Fibroblast of the aortic adventitia (primary cell): ENCODE data around the gene TRIM71. TPM values are rescaled to one million over a fixed set of nuclear protein-coding genes. Genes with fewer than 3 reads are reported as not detected.

Source experiments
- DNase-seq: peaks from one replicate; pipeline ENCODE4 v3.0.0-alpha.2; 2010; ENCODE audit warnings: low read depth
- H3K4me3 ChIP-seq: 2 replicates; pipeline ENCODE4 v1.5.1; 2011; ENCODE audit warnings: low read depth, mild to moderate bottlenecking, control low read depth, low read length, moderate library complexity
- total RNA-seq: library from RNA; depleted of rRNA; stranded (reverse); fragments of >200 nt; gene quantifications from 2 replicates; pipeline ENCODE4 v1.2.3, GENCODE V29; 2012; ENCODE audit warnings: low replicate concordance
- TF ChIP-seq, protein P1 (sequence below): IDR thresholded peaks from 2 replicates; pipeline ENCODE4 v1.5.1; 2011; ENCODE audit warnings: mild to moderate bottlenecking, low read length, control low read depth, inconsistent platforms; ENCODE audit not compliant: insufficient read depth

TRIM71 gene
- total RNA-seq, 1 donor = not detected

DNA sequence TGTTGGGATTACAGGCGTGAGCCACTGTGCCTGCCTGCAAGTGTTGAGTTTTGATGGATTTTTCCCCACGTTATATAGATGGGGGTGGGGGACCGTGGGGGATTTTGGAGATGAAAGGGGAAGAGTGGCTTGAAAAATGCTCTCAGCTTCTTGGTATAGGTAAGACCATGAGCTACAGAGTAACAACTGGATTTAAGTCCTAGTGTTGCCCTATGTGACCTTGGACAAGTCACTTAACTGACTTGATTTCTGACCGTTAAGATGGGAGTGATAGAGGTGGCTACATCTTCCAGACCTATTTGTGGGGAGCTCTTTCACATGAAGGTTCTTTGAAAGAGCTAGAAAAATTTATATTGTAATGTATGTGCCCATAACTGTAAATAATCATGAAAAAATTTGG is 13.3 kb downstream of the TRIM71 start:
- DNase-seq = no peak
- H3K4me3 ChIP-seq = no peak overlapping the region
- TF ChIP-seq, protein P1, sequence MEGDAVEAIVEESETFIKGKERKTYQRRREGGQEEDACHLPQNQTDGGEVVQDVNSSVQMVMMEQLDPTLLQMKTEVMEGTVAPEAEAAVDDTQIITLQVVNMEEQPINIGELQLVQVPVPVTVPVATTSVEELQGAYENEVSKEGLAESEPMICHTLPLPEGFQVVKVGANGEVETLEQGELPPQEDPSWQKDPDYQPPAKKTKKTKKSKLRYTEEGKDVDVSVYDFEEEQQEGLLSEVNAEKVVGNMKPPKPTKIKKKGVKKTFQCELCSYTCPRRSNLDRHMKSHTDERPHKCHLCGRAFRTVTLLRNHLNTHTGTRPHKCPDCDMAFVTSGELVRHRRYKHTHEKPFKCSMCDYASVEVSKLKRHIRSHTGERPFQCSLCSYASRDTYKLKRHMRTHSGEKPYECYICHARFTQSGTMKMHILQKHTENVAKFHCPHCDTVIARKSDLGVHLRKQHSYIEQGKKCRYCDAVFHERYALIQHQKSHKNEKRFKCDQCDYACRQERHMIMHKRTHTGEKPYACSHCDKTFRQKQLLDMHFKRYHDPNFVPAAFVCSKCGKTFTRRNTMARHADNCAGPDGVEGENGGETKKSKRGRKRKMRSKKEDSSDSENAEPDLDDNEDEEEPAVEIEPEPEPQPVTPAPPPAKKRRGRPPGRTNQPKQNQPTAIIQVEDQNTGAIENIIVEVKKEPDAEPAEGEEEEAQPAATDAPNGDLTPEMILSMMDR = no peak

DNA sequence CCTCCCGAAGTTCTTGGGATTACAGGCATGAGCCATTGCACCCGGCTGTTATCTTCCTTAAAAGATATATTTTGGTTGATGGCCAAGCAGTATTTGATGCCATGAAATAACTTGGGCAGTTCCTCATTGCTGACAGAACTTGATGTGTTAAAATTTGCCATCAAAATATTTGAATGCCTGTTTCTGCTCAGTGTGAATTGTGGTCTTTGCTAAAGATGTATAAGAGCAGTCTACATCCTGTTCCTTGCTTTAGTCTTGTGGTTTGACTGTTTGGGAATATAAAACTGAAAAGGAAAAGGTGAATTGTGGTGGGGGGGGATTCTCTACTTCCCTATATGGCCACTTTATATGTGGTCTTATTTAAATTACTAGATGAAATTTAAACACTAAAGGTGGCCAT is 14.0 kb downstream of the TRIM71 start:
- DNase-seq = no peak
- TF ChIP-seq, protein P1 = no peak
- no peak overlapping the region for H3K4me3 ChIP-seq

DNA sequence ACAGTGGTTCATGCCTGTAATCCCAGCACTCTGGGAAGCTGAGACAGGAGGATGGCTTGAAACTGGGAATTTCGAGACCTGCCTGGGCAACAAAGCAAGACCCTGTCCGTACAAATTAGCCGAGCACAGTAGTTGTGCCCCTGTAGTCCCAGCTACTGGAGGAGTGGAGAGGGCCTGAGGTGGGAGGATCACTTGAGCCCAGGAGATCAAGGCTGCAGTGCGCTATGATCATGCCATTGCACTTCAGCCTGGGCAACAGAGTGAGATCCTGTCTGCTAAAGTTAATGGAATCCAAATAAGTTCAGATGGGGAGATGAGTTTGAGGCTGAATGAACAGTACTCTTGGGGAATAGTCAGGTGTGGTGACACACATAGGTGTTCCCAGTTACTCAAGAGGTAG is 14.4 kb downstream of the TRIM71 start:
- TF ChIP-seq, protein P1 = no peak
- no peak for DNase-seq
- H3K4me3 ChIP-seq = no peak overlapping the region

DNA sequence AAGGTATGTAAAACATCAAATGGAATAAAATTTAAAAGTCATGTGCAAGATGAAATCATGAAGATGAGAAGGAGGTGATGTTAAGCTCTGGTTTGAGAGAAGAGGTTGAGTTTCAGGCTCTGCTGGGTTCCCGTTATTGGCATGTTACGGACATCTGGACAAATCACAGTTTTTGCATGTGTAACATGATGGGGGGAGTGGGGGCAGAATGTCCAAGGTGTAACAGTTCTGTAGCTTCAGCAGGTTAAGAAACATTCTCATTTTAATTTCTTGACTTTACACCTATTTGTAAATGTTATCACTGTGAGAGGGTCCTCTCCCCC is 17.2 kb downstream of the TRIM71 start:
- TF ChIP-seq, protein P1 = no peak
- H3K4me3 ChIP-seq = no peak overlapping the region
- DNase-seq = no peak

DNA sequence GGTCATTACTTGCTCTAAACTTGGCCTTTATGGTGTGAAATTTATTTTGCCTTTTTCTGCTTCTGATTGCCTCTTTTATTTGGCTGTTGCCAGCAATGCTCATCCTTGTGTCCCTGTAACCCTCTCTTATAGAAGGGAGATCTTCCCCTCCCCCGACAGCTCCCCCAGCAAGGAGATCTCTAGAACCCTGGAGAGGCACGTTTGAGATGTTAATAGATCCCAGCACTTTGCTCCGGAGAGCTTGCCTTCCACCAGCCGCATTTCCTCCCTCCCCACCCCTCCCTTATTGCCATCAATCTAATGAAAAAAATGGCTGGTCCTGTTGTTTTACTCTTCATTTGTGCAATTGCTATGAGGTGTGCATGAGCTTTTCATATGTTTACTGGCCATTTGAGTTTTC is 18.2 kb downstream of the TRIM71 start:
- TF ChIP-seq, protein P1 = no peak
- no peak overlapping the region for H3K4me3 ChIP-seq
- DNase-seq = no peak

DNA sequence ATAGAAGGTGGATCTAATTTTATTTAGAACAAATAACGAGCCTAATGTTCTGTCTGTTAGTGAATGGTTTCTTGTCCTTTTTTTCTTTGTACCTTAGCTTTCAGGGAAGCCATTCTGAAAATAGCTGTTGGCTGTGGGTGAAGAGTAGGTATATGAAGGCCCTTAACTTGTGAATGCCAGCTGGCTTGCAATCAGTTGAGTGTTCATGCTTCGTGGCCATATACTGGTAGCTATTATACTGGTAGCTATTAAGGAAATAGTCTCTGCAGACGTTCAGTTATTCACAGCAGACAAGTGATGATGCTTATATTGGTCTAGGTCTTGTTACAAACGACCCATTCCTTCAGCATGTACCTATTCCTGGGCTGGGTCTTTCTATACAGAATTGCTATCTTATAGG is 18.8 kb downstream of the TRIM71 start:
- TF ChIP-seq, protein P1 = no peak
- no peak overlapping the region for H3K4me3 ChIP-seq
- DNase-seq = no peak

DNA sequence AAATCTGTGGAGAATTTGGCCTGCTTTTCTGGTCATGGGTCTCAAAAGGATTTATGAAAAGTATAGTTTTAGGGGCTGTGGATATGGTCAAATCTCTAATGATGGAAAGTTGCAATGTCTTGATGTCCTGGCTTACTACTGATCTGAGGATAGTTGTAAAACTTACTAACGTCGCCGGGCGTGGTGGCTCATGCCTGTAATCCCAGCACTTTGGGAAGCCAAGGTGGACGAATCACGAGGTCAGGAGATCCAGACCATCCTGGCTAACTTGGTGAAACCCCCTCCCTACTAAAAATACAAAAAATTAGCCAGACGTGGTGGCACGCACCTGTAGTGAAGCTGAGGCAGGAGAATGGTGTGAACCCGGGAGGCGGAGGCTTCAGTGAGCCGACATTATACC is 19.6 kb downstream of the TRIM71 start:
- TF ChIP-seq, protein P1 = no peak
- no peak for DNase-seq
- no peak overlapping the region for H3K4me3 ChIP-seq
